Endodermal cell (in vitro differentiated cells): ENCODE measurements around the gene PDE6A. TPM values are rescaled to one million over a fixed set of nuclear protein-coding genes. Genes with fewer than 3 reads are reported as not detected.

ENCODE experiments used
- DNase-seq: peaks from one replicate; pipeline ENCODE4 v3.0.0-alpha.2; 2017
- H3K27ac ChIP-seq: 2 replicates; pipeline ENCODE4 v1.5.1; 2013; ENCODE audit warnings: mild to moderate bottlenecking, low read depth, low read length, moderate library complexity
- H3K27me3 ChIP-seq: 2 replicates; pipeline ENCODE4 v1.6.1; 2013; ENCODE audit warnings: mild to moderate bottlenecking, low read length, moderate library complexity; ENCODE audit not compliant: insufficient read depth, control insufficient read depth, poor library complexity, severe bottlenecking
- H3K36me3 ChIP-seq: 2 replicates; pipeline ENCODE4 v1.7.0; 2013; ENCODE audit warnings: mild to moderate bottlenecking, low read length, moderate library complexity; ENCODE audit not compliant: control insufficient read depth, insufficient read depth
- H3K4me1 ChIP-seq: one replicate; pipeline ENCODE4 v1.7.0; 2013; ENCODE audit warnings: low read length; ENCODE audit not compliant: control insufficient read depth, insufficient read depth
- H3K4me3 ChIP-seq: 2 replicates; pipeline ENCODE4 v1.5.1; 2013; ENCODE audit warnings: mild to moderate bottlenecking, low read length, moderate library complexity
- H3K9ac ChIP-seq: 2 replicates; pipeline ENCODE4 v1.6.1; 2013; ENCODE audit warnings: mild to moderate bottlenecking, low read length, moderate library complexity; ENCODE audit not compliant: poor library complexity, severe bottlenecking; ENCODE audit errors: extremely low read depth
- H3K9me3 ChIP-seq: 2 replicates; pipeline ENCODE4 v1.6.1; 2013; ENCODE audit warnings: mild to moderate bottlenecking, low read length, moderate library complexity; ENCODE audit not compliant: control insufficient read depth
- H3K27ac Mint-ChIP-seq: 2 replicates; pipeline ENCODE4 v1.8.0; 2020; ENCODE audit warnings: mixed read lengths
- H3K27me3 Mint-ChIP-seq: 2 replicates; pipeline ENCODE4 v1.8.0; 2021; ENCODE audit warnings: mild to moderate bottlenecking, mixed read lengths; ENCODE audit not compliant: insufficient read depth
- H3K36me3 Mint-ChIP-seq: 2 replicates; pipeline ENCODE4 v1.8.0; 2020; ENCODE audit warnings: low read depth, mixed read lengths
- H3K4me1 Mint-ChIP-seq: 2 replicates; pipeline ENCODE4 v1.8.0; 2020; ENCODE audit warnings: mixed read lengths
- H3K4me3 Mint-ChIP-seq: 2 replicates; pipeline ENCODE4 v1.8.0; 2020; ENCODE audit warnings: mild to moderate bottlenecking, moderate library complexity, mixed read lengths
- H3K9me3 Mint-ChIP-seq: 2 replicates; pipeline ENCODE4 v1.8.0; 2020; ENCODE audit warnings: mild to moderate bottlenecking, mixed read lengths
- WGBS, 2 experiments: methylation state at CpG; one replicate each; pipeline versions ENCODE4 v1.1.5 to v1.1.7; 2013; ENCODE audit warnings: missing lambda C conversion rate in 2 of 2, mixed read lengths in 1 of 2; ENCODE audit not compliant: insufficient coverage in 1 of 2, insufficient read length in 1 of 2; 5-methylcytosine and 5-hydroxymethylcytosine counted together
- total RNA-seq, 2 donors: library from RNA; stranded (reverse); fragmentation: NEBNext Ultra II Directional in 1 of 2; extraction: Animal tissue kit (Norgen Biotek cat#: 25700) in 1 of 2; gene quantifications; 2 replicates in 1 of 2; 3 replicates in 1 of 2; pipeline ENCODE4 v1.2.1, GENCODE V29; 2021
- TF ChIP-seq, protein P1 (sequence below): fragments of 200-600 bp; sonication (generic); conservative IDR thresholded peaks from 2 replicates; pipeline ENCODE4 v1.5.0; 2021; ENCODE audit warnings: antibody characterized with exemption, mild to moderate bottlenecking

Gene PDE6A
- total RNA-seq, 2 donors from 2014 or later, result 0.07 TPM; not detected in 1

- Histone ChIP-seq H3K27ac (no peak overlapping the region), H3K27me3 (no peaks in the 10 kb centered on the region), H3K4me3 (no peak overlapping the region), H3K4me1 (peaks cover 4% of the 10 kb centered on the region), H3K9ac (no peak overlapping the region), H3K36me3 (no peaks in the 10 kb centered on the region), H3K9me3 (no peaks in the 10 kb centered on the region)
- H3K4me3 Mint-ChIP-seq, result no peak overlapping the region
- H3K27me3 Mint-ChIP-seq, result no peaks in the 10 kb centered on the region
- DNase-seq, result no peak
- no peaks in the 10 kb centered on the region for H3K9me3 Mint-ChIP-seq
- TF ChIP-seq, protein P1, sequence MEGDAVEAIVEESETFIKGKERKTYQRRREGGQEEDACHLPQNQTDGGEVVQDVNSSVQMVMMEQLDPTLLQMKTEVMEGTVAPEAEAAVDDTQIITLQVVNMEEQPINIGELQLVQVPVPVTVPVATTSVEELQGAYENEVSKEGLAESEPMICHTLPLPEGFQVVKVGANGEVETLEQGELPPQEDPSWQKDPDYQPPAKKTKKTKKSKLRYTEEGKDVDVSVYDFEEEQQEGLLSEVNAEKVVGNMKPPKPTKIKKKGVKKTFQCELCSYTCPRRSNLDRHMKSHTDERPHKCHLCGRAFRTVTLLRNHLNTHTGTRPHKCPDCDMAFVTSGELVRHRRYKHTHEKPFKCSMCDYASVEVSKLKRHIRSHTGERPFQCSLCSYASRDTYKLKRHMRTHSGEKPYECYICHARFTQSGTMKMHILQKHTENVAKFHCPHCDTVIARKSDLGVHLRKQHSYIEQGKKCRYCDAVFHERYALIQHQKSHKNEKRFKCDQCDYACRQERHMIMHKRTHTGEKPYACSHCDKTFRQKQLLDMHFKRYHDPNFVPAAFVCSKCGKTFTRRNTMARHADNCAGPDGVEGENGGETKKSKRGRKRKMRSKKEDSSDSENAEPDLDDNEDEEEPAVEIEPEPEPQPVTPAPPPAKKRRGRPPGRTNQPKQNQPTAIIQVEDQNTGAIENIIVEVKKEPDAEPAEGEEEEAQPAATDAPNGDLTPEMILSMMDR, result no peak
- H3K4me1 Mint-ChIP-seq, result peaks cover 1% of the 10 kb centered on the region
- H3K27ac Mint-ChIP-seq, result no peak overlapping the region
- H3K36me3 Mint-ChIP-seq, result no peaks in the 10 kb centered on the region
- 100% methylated on average over 1 of the region's 1 CpG; no CpG with 5 or more reads in 1 of the 2 experiments for WGBS, 2 experiments
These were observed 50.4 kb downstream of the PDE6A start for GRCh38 chr5:149894237-149894636.

DNA sequence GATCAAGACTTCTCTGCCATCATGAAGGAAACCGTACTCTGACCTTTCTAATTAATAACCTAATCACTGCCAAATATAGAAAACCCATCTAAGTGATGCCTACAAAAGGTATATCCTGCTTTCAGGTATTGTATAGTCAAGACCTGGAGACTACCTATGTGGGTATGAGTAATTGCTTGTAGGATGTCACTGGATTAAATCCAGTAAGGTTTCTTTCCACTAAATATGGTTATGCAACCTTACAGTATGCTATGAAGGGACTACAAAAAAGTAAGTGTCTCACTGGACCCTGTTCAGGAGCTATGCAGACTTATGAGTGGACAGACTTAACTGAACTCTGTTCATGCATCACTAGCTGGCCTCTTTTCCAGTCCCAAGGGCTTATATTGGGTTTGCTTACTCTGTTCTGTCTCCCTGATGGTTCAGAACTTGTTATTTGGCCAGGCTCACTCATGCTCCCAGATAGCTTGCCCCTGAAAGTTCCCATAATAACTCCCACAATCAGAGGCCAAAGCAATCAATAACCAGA, 51.1 kb downstream of the PDE6A start:
- Histone ChIP-seq H3K4me3 (no peak overlapping the region), H3K9me3 (no peaks in the 10 kb centered on the region), H3K9ac (no peak overlapping the region), H3K27me3 (no peaks in the 10 kb centered on the region), H3K36me3 (no peaks in the 10 kb centered on the region), H3K4me1 (peaks cover 4% of the 10 kb centered on the region), H3K27ac (no peak overlapping the region)
- 80 to 100% methylated on average over 1 of the region's 1 CpG for WGBS, 2 experiments
- no peak overlapping the region for H3K27ac Mint-ChIP-seq
- DNase-seq, result no peak
- no peaks in the 10 kb centered on the region for H3K27me3 Mint-ChIP-seq
- no peaks in the 10 kb centered on the region for H3K36me3 Mint-ChIP-seq
- no peak overlapping the region for H3K4me3 Mint-ChIP-seq
- TF ChIP-seq, protein P1, result no peak
- no peaks in the 10 kb centered on the region for H3K9me3 Mint-ChIP-seq
- H3K4me1 Mint-ChIP-seq, result peaks cover 1% of the 10 kb centered on the region

DNA sequence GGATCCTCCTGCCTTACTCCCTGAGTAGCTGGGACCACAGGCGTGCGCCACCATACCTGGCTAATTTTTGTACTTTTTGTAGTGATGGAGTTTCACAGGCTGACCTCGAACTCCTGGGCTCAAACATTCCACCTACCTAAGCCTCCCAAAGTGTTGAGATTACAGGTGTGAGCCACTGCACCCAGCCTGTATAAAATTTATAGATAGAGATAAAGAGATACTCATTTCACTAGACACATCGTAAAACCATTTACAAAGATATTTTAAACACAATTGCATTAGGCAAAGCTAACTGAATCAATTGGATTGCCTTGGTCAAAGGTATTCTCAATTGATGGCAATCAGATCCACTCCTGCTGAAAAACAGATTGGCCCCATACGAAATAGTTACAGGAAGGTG, 52.0 kb downstream of the PDE6A start:
- DNase-seq, result no peak
- Histone ChIP-seq H3K36me3 (no peaks in the 10 kb centered on the region), H3K9me3 (no peaks in the 10 kb centered on the region), H3K9ac (no peak overlapping the region), H3K4me1 (peaks cover 6% of the 10 kb centered on the region), H3K27ac (no peak overlapping the region), H3K4me3 (no peak overlapping the region), H3K27me3 (no peaks in the 10 kb centered on the region)
- H3K27me3 Mint-ChIP-seq, result no peaks in the 10 kb centered on the region
- peaks cover 5% of the 10 kb centered on the region for H3K4me1 Mint-ChIP-seq
- TF ChIP-seq, protein P1, result no peak
- no peaks in the 10 kb centered on the region for H3K9me3 Mint-ChIP-seq
- H3K36me3 Mint-ChIP-seq, result no peaks in the 10 kb centered on the region
- 79 to 94% methylated on average over 2 to 5 of the region's 5 CpGs for whole genome bisulfite sequencing, 2 experiments
- no peak overlapping the region for H3K27ac Mint-ChIP-seq
- no peak overlapping the region for H3K4me3 Mint-ChIP-seq
